A549 treated with RU486 at 1 μM for 4 hours (cell line): ENCODE data around the gene SYNPO2L. TPM values are rescaled to one million over a fixed set of nuclear protein-coding genes. Genes with fewer than 3 reads are reported as not detected.

Experiments used
- total RNA-seq: library from RNA; stranded (reverse); fragments of 200-300 nt; extraction: Qiagen RNA extraction; gene quantifications from 5 replicates; pipeline ENCODE4 v1.2.3, GENCODE V29; 2022; ENCODE audit warnings: low read depth

Gene SYNPO2L, protein sequence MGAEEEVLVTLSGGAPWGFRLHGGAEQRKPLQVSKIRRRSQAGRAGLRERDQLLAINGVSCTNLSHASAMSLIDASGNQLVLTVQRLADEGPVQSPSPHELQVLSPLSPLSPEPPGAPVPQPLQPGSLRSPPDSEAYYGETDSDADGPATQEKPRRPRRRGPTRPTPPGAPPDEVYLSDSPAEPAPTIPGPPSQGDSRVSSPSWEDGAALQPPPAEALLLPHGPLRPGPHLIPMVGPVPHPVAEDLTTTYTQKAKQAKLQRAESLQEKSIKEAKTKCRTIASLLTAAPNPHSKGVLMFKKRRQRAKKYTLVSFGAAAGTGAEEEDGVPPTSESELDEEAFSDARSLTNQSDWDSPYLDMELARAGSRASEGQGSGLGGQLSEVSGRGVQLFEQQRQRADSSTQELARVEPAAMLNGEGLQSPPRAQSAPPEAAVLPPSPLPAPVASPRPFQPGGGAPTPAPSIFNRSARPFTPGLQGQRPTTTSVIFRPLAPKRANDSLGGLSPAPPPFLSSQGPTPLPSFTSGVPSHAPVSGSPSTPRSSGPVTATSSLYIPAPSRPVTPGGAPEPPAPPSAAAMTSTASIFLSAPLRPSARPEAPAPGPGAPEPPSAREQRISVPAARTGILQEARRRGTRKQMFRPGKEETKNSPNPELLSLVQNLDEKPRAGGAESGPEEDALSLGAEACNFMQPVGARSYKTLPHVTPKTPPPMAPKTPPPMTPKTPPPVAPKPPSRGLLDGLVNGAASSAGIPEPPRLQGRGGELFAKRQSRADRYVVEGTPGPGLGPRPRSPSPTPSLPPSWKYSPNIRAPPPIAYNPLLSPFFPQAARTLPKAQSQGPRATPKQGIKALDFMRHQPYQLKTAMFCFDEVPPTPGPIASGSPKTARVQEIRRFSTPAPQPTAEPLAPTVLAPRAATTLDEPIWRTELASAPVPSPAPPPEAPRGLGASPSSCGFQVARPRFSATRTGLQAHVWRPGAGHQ
- 0.03 TPM in 1 of 5 replicates, not detected in the others for total RNA-seq

DNA sequence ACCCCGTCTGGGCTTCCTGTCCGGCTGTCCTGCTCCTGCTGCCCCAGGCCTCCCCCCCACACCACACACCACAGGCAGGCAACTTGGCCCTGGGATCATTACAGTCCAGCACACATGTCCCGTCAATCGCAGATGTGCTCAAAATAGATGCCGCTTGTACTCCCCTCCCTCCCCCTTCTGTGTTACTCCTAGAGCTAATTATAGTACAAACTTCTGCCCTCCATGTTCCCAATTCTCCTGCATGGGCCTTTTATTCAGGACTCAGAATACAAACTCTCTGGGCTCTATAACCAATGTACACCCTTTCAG lies at the start of gene SYNPO2L:
TSS of gene SYNPO2L (minus strand) at position 40 of the 309 bp plus-strand sequence. CDS start 107 bp downstream, outside the sequence.

DNA sequence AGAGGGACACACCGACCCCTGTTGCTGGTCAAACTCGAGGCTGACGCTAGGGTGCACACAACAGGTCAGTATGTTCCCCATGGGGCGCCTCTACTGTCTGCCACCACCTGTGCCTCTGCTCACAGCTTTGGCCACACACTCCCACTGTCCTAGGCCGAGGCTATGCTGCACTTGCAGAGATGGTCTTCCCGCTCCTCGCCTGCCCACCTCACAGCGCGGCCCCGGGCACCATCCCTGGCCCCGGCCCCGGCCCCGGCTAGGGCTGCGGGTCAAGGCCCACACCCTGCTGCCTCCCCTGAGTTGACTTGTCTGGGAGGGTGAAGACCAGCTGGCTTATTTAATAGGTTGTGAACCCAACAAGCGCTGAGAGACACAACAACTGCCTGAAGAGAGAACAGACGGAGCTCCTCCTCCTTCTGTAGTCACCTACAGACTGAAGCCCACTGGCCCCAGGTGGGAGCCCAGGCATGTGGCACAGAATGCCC lies 41.9 kb upstream of the SYNPO2L start, which contains the start of gene AGAP5:
TSS of gene AGAP5 (minus strand) at position 435 of the 485 bp plus-strand sequence. CDS start at position 81, 354 bp downstream.

DNA sequence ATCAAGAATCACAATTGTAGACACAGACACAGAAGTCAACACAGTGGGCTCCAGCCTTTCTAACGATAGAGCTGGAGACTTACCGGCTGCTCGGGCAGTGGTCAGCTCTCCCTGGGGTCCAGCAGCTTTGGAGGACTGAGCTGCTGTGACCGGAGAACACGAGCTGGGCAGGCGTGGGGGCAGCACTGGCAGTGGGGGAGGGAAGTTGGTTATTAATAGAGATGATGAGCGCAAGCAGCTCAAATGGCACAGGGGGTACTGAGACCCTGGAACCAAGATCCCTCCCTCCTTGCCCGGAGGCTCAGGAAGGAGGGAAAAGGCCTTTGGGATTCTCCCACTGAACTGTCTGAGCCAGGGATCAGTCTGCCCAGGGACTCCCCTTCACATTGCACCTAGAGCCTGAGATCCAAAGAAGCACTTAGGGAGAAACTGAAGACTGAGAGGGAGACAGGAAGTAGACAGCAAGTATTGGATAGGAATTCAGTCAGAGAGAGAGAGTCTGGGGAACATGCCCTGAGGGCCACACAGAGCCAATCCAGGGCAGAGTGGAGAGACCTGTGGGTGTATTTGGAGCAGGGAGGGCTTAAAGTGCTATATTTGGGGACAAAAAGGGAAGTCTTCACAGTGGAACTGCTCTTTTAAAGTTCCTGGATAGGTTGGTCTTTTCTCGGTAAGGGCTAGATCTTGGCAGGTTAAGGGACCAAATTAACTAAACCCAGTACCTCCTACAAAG lies 14.3 kb downstream of the SYNPO2L start, which contains the start of gene MYOZ1:
TSS of gene MYOZ1 (minus strand) at position 147 of the 733 bp plus-strand sequence. CDS start 1,457 bp downstream, outside the sequence.

Other genes with a start within 250 kb of the SYNPO2L start
- gene ANXA7, start 242.0 kb downstream of the SYNPO2L start, total RNA-seq, result 109 to 138 TPM (median 111 TPM) in 5 replicates
- gene MSS51, start 222.5 kb downstream of the SYNPO2L start, total RNA-seq, result 0.36 to 0.79 TPM (median 0.41 TPM) in 5 replicates
- gene PPP3CB, start 160.0 kb downstream of the SYNPO2L start, total RNA-seq, result 9.3 to 18.8 TPM (median 17.8 TPM) in 5 replicates
- gene USP54, start 64.7 kb downstream of the SYNPO2L start, total RNA-seq, result 10.1 to 12.5 TPM (median 11.9 TPM) in 5 replicates
- not detected in 5 replicates for gene MYOZ1, start 14.6 kb downstream of the SYNPO2L start, total RNA-seq
- 1.4 to 2.9 TPM (median 2.4 TPM) in 5 replicates for gene AGAP5, start 42.1 kb upstream of the SYNPO2L start, total RNA-seq
- 46.0 to 59.3 TPM (median 57.7 TPM) in 5 replicates for gene SEC24C, start 88.3 kb upstream of the SYNPO2L start, total RNA-seq
- gene CHCHD1, start 126.0 kb upstream of the SYNPO2L start, total RNA-seq, result 62.9 to 70.8 TPM (median 69.1 TPM) in 5 replicates
- gene ZSWIM8, start 129.6 kb upstream of the SYNPO2L start, total RNA-seq, result 30.7 to 41.1 TPM (median 40.0 TPM) in 5 replicates
- gene NDST2, start 155.6 kb upstream of the SYNPO2L start, total RNA-seq, result 11.5 to 19.4 TPM (median 16.4 TPM) in 5 replicates
- gene CAMK2G, start 218.5 kb upstream of the SYNPO2L start, total RNA-seq, result 15.6 to 19.0 TPM (median 18.5 TPM) in 5 replicates